WI38 (cell line): Measurements from ENCODE around the gene S100A8.

ENCODE experiments used
- H3K4me3 ChIP-seq: 2 replicates; pipeline ENCODE4 v1.5.1; 2011; ENCODE audit warnings: low read depth, mild to moderate bottlenecking, control low read depth, low read length
- TF ChIP-seq, protein P1 (sequence below): IDR thresholded peaks from 2 replicates; pipeline ENCODE4 v1.5.1; 2012; ENCODE audit warnings: low read depth, mild to moderate bottlenecking, control low read depth, low read length

The S100A8 gene

GRCh38 chr1:153404768-153405167, 13.9 kb upstream of the S100A8 start:
- no peak overlapping the region for H3K4me3 ChIP-seq
- TF ChIP-seq, protein P1, sequence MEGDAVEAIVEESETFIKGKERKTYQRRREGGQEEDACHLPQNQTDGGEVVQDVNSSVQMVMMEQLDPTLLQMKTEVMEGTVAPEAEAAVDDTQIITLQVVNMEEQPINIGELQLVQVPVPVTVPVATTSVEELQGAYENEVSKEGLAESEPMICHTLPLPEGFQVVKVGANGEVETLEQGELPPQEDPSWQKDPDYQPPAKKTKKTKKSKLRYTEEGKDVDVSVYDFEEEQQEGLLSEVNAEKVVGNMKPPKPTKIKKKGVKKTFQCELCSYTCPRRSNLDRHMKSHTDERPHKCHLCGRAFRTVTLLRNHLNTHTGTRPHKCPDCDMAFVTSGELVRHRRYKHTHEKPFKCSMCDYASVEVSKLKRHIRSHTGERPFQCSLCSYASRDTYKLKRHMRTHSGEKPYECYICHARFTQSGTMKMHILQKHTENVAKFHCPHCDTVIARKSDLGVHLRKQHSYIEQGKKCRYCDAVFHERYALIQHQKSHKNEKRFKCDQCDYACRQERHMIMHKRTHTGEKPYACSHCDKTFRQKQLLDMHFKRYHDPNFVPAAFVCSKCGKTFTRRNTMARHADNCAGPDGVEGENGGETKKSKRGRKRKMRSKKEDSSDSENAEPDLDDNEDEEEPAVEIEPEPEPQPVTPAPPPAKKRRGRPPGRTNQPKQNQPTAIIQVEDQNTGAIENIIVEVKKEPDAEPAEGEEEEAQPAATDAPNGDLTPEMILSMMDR, result 0 out of 2 replicates have a peak, but pooled peaks have one; percentile 12

DNA sequence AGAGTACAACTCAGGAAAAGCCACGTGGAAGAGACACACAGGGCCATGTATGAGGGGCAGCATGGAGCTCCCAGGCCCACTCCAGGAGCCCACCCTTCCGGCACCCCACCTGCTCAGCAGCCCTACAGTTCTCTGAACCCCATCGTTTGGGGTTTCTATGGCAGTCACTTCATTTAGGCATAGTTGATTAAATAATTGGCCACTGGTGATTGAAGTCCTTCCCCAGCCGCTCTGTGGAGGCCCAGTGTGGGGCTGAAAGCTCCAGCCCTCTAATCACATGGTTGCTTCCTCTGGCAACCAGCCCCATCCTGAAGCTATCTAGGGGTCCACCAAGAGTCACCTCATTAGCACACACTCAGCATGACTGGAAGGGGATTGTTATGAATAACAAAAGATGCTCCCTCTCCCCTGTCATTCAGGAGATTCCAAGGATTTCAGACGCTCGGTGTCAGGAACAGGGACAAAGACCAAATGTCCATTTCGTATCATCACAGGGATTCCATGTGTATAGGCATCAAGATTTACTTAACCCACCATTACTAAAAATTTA, 13.3 kb upstream of the S100A8 start:
- TF ChIP-seq, protein P1, result no peak
- no peak overlapping the region for H3K4me3 ChIP-seq

- H3K4me3 ChIP-seq, result no peak overlapping the region
- TF ChIP-seq, protein P1, result no peak
Observed at GRCh38 chr1:153403421-153404085, 12.7 kb upstream of the S100A8 start.

DNA sequence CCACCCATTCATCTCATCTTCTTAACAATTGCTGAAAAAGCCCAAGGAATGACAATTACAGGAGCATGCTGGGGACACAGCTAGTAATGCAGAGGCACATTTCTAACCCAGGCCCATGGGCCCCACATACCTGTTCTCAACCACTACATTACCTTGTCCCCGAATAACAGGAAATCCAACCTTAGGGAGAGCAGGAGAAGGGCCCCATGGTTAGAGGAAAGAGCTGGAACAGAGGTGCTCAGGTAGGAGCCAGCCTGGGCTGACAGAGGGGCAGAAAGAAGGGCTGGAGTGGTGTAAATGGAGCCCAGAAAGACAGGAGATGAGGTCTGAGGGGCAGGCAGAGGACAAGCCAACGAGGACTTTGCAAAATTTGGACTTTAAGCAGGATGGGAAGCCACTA, 11.4 kb upstream of the S100A8 start:
- TF ChIP-seq, protein P1, result no peak
- no peak overlapping the region for H3K4me3 ChIP-seq

- TF ChIP-seq, protein P1, result no peak
Observed at GRCh38 chr1:153401461-153401860, 10.6 kb upstream of the S100A8 start.

GRCh38 chr1:153400244-153400643, 9.4 kb upstream of the S100A8 start:
- no peak overlapping the region for H3K4me3 ChIP-seq
- TF ChIP-seq, protein P1, result no peak

More at GRCh38 chr1:153401461-153401860, 10.6 kb upstream of the S100A8 start:
- no peak overlapping the region for H3K4me3 ChIP-seq

DNA sequence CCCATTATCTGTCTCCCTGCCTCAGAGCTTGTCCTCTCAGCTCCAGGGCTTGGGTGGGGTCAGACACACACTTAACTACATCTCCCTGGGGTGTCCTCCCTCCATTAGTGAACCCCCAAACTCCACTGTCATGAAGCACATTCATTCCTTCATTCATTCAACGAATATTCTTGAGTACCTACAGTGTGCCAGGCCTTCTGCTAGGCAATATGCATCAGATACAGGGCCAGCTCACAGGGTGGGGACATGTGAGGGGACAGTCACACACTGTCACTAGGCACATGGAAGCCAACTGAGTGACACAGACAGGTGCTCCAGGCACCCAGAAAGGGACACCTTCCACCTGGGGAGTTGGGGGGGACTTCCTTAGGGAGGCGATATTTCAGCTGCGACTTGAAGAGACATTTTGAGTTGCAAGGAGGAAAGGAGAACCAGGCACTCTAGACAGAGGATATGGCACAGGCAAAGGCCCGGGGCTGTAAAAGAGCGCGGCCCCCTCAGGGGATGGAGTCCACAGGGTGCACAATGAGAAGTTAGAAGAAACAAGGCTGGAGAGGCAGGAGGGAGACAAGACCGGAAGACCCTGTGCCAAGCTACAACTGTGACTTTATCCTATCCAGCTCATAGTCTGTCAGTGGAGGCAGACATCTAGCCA, 8.7 kb upstream of the S100A8 start:
- H3K4me3 ChIP-seq, result no peak overlapping the region
- TF ChIP-seq, protein P1, result no peak
